ENCODE data around the gene VEZF1.

VEZF1 gene

GRCh38 chr17:57987581-57988300 is at the start of gene VEZF1:
TSS of gene VEZF1 (minus strand) at chr17:57988254. CDS start at chr17:57988111, 143 bp downstream.
- peak; percentile 72 to 73 for ATAC-seq

- ATAC-seq, result no peak
Observed at GRCh38 chr17:58032691-58033415, 44.8 kb upstream of the VEZF1 start.

- no peak for ATAC-seq
Observed at GRCh38 chr17:58028578-58028977, 40.5 kb upstream of the VEZF1 start.

GRCh38 chr17:58020401-58020800 is 32.3 kb upstream of the VEZF1 start:
- no peak for ATAC-seq

- ATAC-seq, result no peak
Observed at GRCh38 chr17:58019521-58019920, 31.5 kb upstream of the VEZF1 start.

GRCh38 chr17:58019039-58019438 is 31.0 kb upstream of the VEZF1 start:
- no peak for ATAC-seq

- no peak for ATAC-seq
Observed at GRCh38 chr17:58010067-58010799, 22.2 kb upstream of the VEZF1 start.

GRCh38 chr17:58007781-58008706 is 20.0 kb upstream of the VEZF1 start:
- peak; percentile 9 to 14 for ATAC-seq

GRCh38 chr17:58006924-58007780 is 19.1 kb upstream of the VEZF1 start, which contains the start of gene SRSF1:
TSS of gene SRSF1 (minus strand) at chr17:58007246. CDS start at chr17:58007137, 109 bp downstream.
- ATAC-seq, result peak; percentile 88 to 90

- ATAC-seq, result peak; percentile 18 to 21
Observed at GRCh38 chr17:58006560-58006923, 18.5 kb upstream of the VEZF1 start.

GRCh38 chr17:58005728-58006559 is 17.9 kb upstream of the VEZF1 start:
- no peak for ATAC-seq

GRCh38 chr17:58005031-58005727 is 17.1 kb upstream of the VEZF1 start:
- no peak for ATAC-seq

- no peak for ATAC-seq
Observed at GRCh38 chr17:58004060-58004459, 16.0 kb upstream of the VEZF1 start.

GRCh38 chr17:58002973-58003372 is 14.9 kb upstream of the VEZF1 start:
- ATAC-seq, result no peak

- ATAC-seq, result no peak
Observed at GRCh38 chr17:58002154-58002948, 14.3 kb upstream of the VEZF1 start.

- ATAC-seq, result no peak
Observed at GRCh38 chr17:58001461-58002124, 13.5 kb upstream of the VEZF1 start.

GRCh38 chr17:57999496-58000017 is 11.5 kb upstream of the VEZF1 start:
- peak; percentile 73 to 74 for ATAC-seq

- ATAC-seq, result peak in 1 of 2 donors; percentile 24
Observed at GRCh38 chr17:57999010-57999495, 11.0 kb upstream of the VEZF1 start.
